H1 (cell line): ENCODE results near the gene ALKBH3. TPM values are rescaled to one million over a fixed set of nuclear protein-coding genes. Genes with fewer than 3 reads are reported as not detected.

Source experiments
- CHD7 ChIP-seq: fragments of 300-600 bp; sonication (generic); IDR thresholded peaks from 2 replicates; pipeline ENCODE4 v1.7.1; 2012; ENCODE audit warnings: low read length, moderate library complexity, mild to moderate bottlenecking, inconsistent platforms; ENCODE audit not compliant: insufficient replicate concordance
- CREB1 ChIP-seq: IDR thresholded peaks from 2 replicates; pipeline ENCODE4 v1.6.1; 2012; ENCODE audit warnings: inconsistent platforms
- E2F6 ChIP-seq: IDR thresholded peaks from 2 replicates; pipeline ENCODE4 v1.6.1; 2012; ENCODE audit warnings: inconsistent platforms
- KDM4A ChIP-seq: IDR thresholded peaks from one replicate; pipeline ENCODE4 v1.7.1; 2012; ENCODE audit warnings: low read depth, mild to moderate bottlenecking, moderate library complexity, low read length, inconsistent platforms; ENCODE audit not compliant: severe bottlenecking
- RFX5 ChIP-seq: IDR thresholded peaks from 2 replicates; pipeline ENCODE4 v1.6.1; 2011; ENCODE audit warnings: low read depth, low read length, improper control_type of control experiment, borderline replicate concordance
- RNF2 ChIP-seq: fragments of 200-900, 300-1000 bp; sonication (generic); IDR thresholded peaks from 2 replicates; pipeline ENCODE4 v1.7.1; 2016; ENCODE audit warnings: borderline replicate concordance, low read depth, mild to moderate bottlenecking, antibody characterized with exemption, low read length; ENCODE audit not compliant: poor library complexity, severe bottlenecking; ENCODE audit errors: missing control alignments
- SIRT6 ChIP-seq: IDR thresholded peaks from one replicate; pipeline ENCODE4 v1.7.1; 2012; ENCODE audit warnings: low read length, inconsistent platforms
- SRF ChIP-seq: IDR thresholded peaks from 2 replicates; pipeline ENCODE4 v1.6.1; 2011; ENCODE audit warnings: mild to moderate bottlenecking, low read depth, low read length, moderate library complexity
- SUZ12 ChIP-seq: fragments of 200-600 bp; sonication (generic); IDR thresholded peaks from 2 replicates; pipeline ENCODE4 v1.6.1; 2012; ENCODE audit warnings: mild to moderate bottlenecking, inconsistent platforms, low read length, moderate library complexity, mixed read lengths
- TAF1 ChIP-seq: IDR thresholded peaks from 2 replicates; pipeline ENCODE4 v1.6.1; 2011; ENCODE audit warnings: mild to moderate bottlenecking, low read depth, low read length
- polyA plus RNA-seq, 7 experiments: library from polyadenylated mRNA; depleted of rRNA in 3 of 7; stranded (reverse) in 5 of 7; unstranded in 2 of 7; fragments of >200 nt in 5 of 7; fragments of 200-250 nt in 2 of 7; gene quantifications; 1 replicate in 5 of 7; 2 replicates in 1 of 7; 4 replicates in 1 of 7; pipeline versions ENCODE4 v1.2.1 to v1.2.3, GENCODE V29; 2011 to 2013; ENCODE audit warnings: missing spikeins in 2 of 7, mixed read lengths in 2 of 7
- total RNA-seq: library from RNA; stranded (reverse); fragmentation: NEBNext Ultra II Directional; extraction: Animal tissue kit (Norgen Biotek cat#: 25700); gene quantifications from 2 replicates; pipeline ENCODE4 v1.2.1, GENCODE V29; 2021

Gene ALKBH3
- total and polyA plus RNA-seq, 2 of the 8 experiments (the other 6 are each of a cell fraction or from before 2014, with no cell fraction given): 10.5 to 11.4 TPM

- TF ChIP-seq SRF (no peak; the same call in 1 of the 2 replicates), SIRT6 (no peak), TAF1 (peak; percentile 73), KDM4A (no peak), SUZ12 (no peak), RNF2 (no peak), CREB1 (peak; percentile 76), RFX5 (no peak), E2F6 (0 out of 2 replicates have a peak, but pooled peaks have one; percentile 20), CHD7 (no peak)
Measured at GRCh38 chr11:43880640-43881159, at the start of gene ALKBH3 (continued).
